Adipocyte (in vitro differentiated cells): Measurements from ENCODE around the gene DUS2.
"Not testable (repeated sequence)": the region's sequence is repeated elsewhere in the genome, so short reads cannot be mapped to it uniquely, and the experiment has no call there.

Experiments used
- DNase-seq: peaks from one replicate; pipeline ENCODE4 v3.0.0-alpha.2; 2015; ENCODE audit warnings: low read depth
- H3K27me3 ChIP-seq: replicated peaks from 2 replicates; pipeline ENCODE4 v1.7.0; 2013; ENCODE audit warnings: mild to moderate bottlenecking, low read length, moderate library complexity; ENCODE audit not compliant: control insufficient read depth, insufficient read depth
- H3K36me3 ChIP-seq: 2 replicates; pipeline ENCODE4 v1.7.0; 2013; ENCODE audit warnings: low read length, mild to moderate bottlenecking, moderate library complexity; ENCODE audit not compliant: control insufficient read depth, insufficient read depth, severe bottlenecking
- H3K4me1 ChIP-seq: 2 replicates; pipeline ENCODE4 v1.7.0; 2013; ENCODE audit warnings: mild to moderate bottlenecking, low read length, moderate library complexity; ENCODE audit not compliant: control insufficient read depth, insufficient read depth
- H3K4me3 ChIP-seq: 2 replicates; pipeline ENCODE4 v1.7.0; 2013; ENCODE audit warnings: mild to moderate bottlenecking, low read length, moderate library complexity
- H3K9ac ChIP-seq: 2 replicates; pipeline ENCODE4 v1.7.0; 2013; ENCODE audit warnings: mild to moderate bottlenecking, low read length, moderate library complexity
- H3K9me3 ChIP-seq: 2 replicates; pipeline ENCODE4 v1.7.0; 2013; ENCODE audit warnings: mild to moderate bottlenecking, low read length, moderate library complexity; ENCODE audit not compliant: control insufficient read depth

The DUS2 gene

DNA sequence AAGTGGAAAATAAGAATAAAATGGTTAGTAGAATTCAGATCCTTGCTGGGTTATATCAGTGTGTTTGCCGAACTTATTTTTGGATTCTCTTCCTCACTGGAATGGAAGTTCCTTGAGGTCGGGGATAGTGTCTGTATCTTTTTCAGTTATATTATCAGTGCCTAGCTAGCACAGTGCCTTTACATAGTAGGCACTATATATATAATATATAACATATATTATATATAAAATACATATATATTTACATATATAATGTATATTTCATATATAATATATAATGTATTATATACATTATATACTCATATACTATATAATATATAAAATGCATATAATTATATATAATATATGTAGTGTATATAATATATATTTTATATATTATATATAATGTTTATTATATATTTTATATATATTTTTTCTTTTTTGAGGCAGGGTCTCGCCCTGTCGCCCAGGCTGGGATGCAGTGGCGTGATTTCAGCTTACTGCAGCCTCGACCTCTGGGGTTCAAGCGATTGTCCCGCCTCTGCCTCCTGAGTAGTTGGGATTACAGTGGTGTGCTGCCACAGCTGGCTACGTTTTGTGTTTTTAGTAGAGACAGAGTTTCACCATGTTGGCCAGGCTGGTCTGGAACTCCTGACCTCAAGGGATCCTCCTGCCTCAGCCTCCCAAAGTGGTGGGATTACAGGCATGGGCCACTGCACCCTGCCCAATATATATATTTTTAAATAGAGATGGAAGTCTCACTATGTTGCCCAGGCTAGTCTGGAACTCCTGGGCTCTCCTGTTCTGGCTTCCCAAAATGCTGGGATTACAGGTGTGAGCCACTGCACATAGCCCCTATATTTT is 65.3 kb downstream of the DUS2 start:
- DNase-seq, result no peak
- Histone ChIP-seq H3K4me1 (peaks cover 47% of the 10 kb centered on the region), H3K9me3 (no peaks in the 10 kb centered on the region), H3K9ac (no peak overlapping the region), H3K27me3 (no peaks in the 10 kb centered on the region), H3K4me3 (peak overlapping the region; percentile 90), H3K36me3 (no peaks in the 10 kb centered on the region)

GRCh38 chr16:68089067-68089466 is 66.0 kb downstream of the DUS2 start:
- Histone ChIP-seq H3K36me3 (no peaks in the 10 kb centered on the region), H3K4me3 (no peak overlapping the region), H3K9me3 (no peaks in the 10 kb centered on the region), H3K9ac (no peak overlapping the region), H3K4me1 (peaks cover 47% of the 10 kb centered on the region), H3K27me3 (no peaks in the 10 kb centered on the region)
- DNase-seq, result no peak

DNA sequence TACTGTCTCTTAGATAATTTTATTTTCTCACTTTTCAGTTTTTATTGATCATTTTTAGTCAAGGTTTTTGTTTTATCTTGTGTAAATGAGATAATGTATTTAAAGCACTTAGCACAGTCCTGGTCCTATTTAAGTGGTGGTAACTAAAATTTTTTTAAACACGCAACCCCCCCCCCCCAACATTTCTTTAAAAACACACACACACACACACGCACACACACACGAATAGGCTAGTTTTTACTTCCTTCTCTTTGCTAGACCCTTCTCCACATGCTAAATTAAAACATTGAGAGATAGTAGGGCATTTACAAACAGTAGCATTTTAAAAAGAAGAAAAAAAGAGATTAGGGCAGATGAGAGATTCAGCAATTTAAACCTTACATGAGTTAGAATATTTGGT is 67.0 kb downstream of the DUS2 start:
- Histone ChIP-seq H3K27me3 (no peaks in the 10 kb centered on the region), H3K4me3 (no peak overlapping the region), H3K9ac (no peak overlapping the region), H3K9me3 (no peaks in the 10 kb centered on the region), H3K36me3 (no peaks in the 10 kb centered on the region), H3K4me1 (peaks cover 47% of the 10 kb centered on the region)
- no peak for DNase-seq

DNA sequence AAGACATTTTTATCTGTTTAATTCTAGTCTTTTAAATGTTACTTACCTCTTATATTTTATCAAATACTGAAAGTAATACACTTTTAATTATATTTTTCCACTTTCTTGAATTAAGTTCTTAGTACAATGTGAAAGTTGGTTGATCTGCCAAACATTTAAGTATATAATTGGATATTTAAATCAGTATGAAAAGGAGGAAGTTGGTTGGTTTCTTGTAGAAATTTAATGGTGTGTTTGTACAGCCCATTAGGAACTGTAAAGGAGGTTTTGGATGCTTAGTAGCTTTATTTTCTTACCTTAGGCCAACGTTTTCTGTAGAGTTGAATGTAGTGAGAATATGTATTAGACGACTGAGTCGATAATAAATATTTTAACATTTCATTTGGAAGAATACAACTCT is 67.4 kb downstream of the DUS2 start:
- Histone ChIP-seq H3K4me1 (peaks cover 47% of the 10 kb centered on the region), H3K9ac (no peak overlapping the region), H3K27me3 (no peaks in the 10 kb centered on the region), H3K4me3 (no peak overlapping the region), H3K36me3 (no peaks in the 10 kb centered on the region), H3K9me3 (no peaks in the 10 kb centered on the region)
- DNase-seq, result no peak

DNA sequence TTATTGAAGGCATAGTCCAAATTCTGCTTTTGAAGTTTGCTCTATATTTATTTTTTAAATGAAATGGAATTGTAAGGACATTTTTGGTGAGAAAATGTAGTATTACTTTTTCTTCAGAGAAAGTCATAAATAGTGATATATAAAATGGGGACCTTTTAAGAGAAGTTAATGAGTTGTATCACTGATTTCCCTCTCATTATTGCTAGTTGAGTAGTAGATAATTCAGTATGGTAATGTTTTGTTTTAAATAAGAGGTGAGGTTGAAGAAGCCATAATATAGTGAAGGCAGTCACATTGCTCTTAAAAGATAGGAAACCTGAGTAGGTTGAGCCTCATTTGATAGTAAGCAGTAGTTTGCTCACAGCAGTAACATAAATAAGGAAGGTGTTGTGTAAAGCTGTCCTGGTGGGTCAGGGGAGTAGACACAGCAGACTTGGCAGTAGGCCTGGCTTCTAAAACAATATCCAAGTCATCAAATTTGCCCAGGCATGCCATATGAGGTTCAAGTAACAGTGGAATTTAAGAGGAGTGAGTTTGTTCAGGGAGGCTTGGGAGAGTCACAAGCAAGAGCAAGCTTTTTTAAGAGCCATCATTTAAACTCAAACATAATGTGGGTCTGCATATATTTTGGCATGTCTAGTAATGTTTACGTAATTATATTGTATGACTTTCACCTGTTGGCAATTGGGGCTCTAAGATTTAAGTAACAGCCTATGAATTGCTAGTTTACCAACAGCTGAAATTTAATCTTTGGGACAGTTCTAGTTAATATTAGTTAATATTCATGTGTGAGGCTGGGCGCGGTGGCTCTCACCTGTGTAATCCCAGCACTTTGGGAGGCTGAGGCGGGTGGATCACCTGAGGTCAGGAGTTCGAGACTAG is 68.5 kb downstream of the DUS2 start:
- H3K27me3 ChIP-seq, result no peaks in the 10 kb centered on the region
- H3K36me3 ChIP-seq, result no peaks in the 10 kb centered on the region
- H3K4me1 ChIP-seq, result peaks cover 47% of the 10 kb centered on the region
- H3K9ac ChIP-seq, result no peak overlapping the region
- DNase-seq, result peak; percentile 78
- no peaks in the 10 kb centered on the region for H3K9me3 ChIP-seq
- no peak overlapping the region for H3K4me3 ChIP-seq

DNA sequence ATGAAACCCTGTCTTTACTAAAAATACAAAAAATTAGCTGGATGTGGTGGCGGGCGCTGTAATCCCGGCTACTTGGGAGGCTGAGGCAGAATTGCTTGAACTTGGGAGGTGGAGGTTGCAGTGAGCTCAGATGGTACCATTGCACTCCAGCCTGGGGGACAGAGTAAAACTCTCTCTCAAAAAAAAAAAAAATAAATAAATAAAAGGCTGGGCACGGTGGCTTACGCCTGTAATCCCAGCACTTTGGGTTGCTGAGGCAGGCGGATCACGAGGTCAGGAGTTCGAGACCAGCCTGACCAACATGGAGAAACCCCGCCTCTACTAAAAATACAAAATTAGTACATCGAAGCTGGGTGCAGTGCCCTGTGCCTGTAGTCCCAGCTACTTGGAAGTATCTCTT is 69.2 kb downstream of the DUS2 start:
- not testable (repeated sequence) for H3K9me3 ChIP-seq, DNase-seq
- H3K4me1 ChIP-seq, result peaks cover 41% of the 10 kb centered on the region

GRCh38 chr16:68093816-68094613 is 70.9 kb downstream of the DUS2 start:
- peak; percentile 78 for DNase-seq
- no peak overlapping the region for H3K4me3 ChIP-seq
- H3K27me3 ChIP-seq, result no peaks in the 10 kb centered on the region
- no peaks in the 10 kb centered on the region for H3K36me3 ChIP-seq
- H3K9ac ChIP-seq, result peak overlapping the region; percentile 56
- H3K4me1 ChIP-seq, result peaks cover 33% of the 10 kb centered on the region
- no peaks in the 10 kb centered on the region for H3K9me3 ChIP-seq

More for the DNA sequence above, 69.2 kb downstream of the DUS2 start:
- not testable (repeated sequence) for H3K4me3 ChIP-seq, H3K27me3 ChIP-seq, H3K36me3 ChIP-seq, H3K9ac ChIP-seq

DNA sequence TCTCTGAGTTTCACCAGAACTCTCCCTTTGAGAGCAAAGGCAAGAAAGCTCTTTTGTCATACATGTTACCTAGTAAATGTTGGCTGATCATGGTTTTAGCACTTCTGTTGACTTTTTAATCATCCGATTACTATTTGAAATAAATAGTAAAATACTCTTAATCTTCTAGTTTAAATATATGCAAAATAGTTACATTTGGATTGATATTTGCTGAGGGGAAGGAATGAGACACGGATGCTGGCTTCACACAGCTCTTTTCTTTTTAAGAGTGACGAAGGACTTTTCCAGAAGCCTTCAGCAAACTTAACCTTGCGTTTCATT is 71.5 kb downstream of the DUS2 start:
- Histone ChIP-seq H3K36me3 (no peaks in the 10 kb centered on the region), H3K9me3 (no peaks in the 10 kb centered on the region), H3K4me3 (no peak overlapping the region), H3K27me3 (no peaks in the 10 kb centered on the region), H3K9ac (peak overlapping the region; percentile 37), H3K4me1 (peaks cover 33% of the 10 kb centered on the region)
- DNase-seq, result no peak

GRCh38 chr16:68096491-68096890 is 73.4 kb downstream of the DUS2 start:
- Histone ChIP-seq H3K4me3 (no peak overlapping the region), H3K9me3 (no peaks in the 10 kb centered on the region), H3K36me3 (no peaks in the 10 kb centered on the region), H3K9ac (no peak overlapping the region), H3K4me1 (peaks cover 25% of the 10 kb centered on the region), H3K27me3 (no peaks in the 10 kb centered on the region)
- DNase-seq, result no peak

DNA sequence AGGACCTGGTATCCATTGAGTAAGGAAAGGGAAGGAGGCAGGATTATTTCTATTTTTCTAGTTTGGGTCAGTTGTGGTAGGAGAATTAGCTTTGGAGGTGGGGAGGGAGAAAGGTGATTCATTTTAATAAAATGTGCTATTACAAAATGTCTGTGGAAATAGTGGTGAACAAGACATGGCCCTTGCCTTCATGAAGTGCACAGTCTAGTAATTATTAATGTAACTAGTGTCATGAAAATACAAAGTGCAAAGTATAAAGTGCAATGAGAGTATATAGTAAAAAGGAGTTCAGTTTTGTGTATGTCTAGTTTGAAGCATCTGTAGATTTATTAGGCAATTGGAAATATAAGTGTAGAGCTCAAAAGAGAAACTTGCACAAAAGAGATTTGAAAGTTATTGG is 74.0 kb downstream of the DUS2 start:
- H3K36me3 ChIP-seq, result no peaks in the 10 kb centered on the region
- peaks cover 19% of the 10 kb centered on the region for H3K4me1 ChIP-seq
- no peak for DNase-seq
- H3K9me3 ChIP-seq, result no peaks in the 10 kb centered on the region
- H3K9ac ChIP-seq, result no peak overlapping the region
- no peak overlapping the region for H3K4me3 ChIP-seq
- H3K27me3 ChIP-seq, result no peaks in the 10 kb centered on the region

DNA sequence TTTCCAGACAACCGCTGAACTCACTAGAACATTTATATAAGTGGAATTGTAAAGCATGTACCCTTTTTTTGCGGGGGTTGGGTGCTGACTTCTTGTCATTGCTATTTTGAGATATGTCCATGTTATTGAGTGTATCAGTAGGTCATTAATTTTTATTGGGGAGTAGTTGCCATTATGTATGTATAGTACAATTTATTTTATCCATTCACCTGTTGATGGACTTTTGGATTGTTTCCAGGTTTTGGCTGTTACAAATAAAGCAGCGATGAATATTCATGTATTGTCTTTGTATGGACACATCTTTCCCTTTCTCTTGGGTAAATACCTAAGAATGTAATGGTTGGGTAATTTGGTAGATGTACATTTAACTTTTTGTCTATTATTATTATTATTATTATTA is 74.8 kb downstream of the DUS2 start:
- Histone ChIP-seq H3K4me3 (no peak overlapping the region), H3K36me3 (no peaks in the 10 kb centered on the region), H3K27me3 (no peaks in the 10 kb centered on the region), H3K9me3 (no peaks in the 10 kb centered on the region), H3K9ac (no peak overlapping the region), H3K4me1 (peaks cover 19% of the 10 kb centered on the region)
- DNase-seq, result no peak
